Measurements from ENCODE around the gene GALE. TPM values are rescaled to one million over a fixed set of nuclear protein-coding genes. Genes with fewer than 3 reads are reported as not detected.

GALE gene
- total RNA-seq (2012; rRNA removed) (28.3 and 31.7 TPM in 2 replicates), polyA plus RNA-seq (2012; rRNA removed) (39.9 and 44.5 TPM in 2 replicates), Bru-seq, nascent RNA (percentile 49 among the genes with signal in this experiment), BruChase-seq, experiment 1, labeled RNA remaining after a 6-hour chase (percentile 60 among the genes with signal in this experiment), BruChase-seq, experiment 2, labeled RNA remaining after a 2-hour chase (percentile 54 among the genes with signal in this experiment)
- polyA plus RNA-seq (2012; cell fraction: cytosol; rRNA removed) = 35.1 and 46.3 TPM in 2 replicates
- 56.9 and 85.3 TPM in 2 replicates for polyA plus RNA-seq (2012; cell fraction: nucleus; rRNA removed; ENCODE audit: low replicate concordance)
- long read RNA-seq, transcript GALE-201 (12 exons, 1,488 nt) = minor isoform, 7 of 39 reads
- long read RNA-seq, transcript GALE-216 (12 exons, 1,566 nt) = major isoform, 12 of 39 reads
- long read RNA-seq, partial matches to known transcripts = 5 of 39 reads
- long read RNA-seq, other reads (novel, unspliced or antisense) = 15 of 39 reads

DNA sequence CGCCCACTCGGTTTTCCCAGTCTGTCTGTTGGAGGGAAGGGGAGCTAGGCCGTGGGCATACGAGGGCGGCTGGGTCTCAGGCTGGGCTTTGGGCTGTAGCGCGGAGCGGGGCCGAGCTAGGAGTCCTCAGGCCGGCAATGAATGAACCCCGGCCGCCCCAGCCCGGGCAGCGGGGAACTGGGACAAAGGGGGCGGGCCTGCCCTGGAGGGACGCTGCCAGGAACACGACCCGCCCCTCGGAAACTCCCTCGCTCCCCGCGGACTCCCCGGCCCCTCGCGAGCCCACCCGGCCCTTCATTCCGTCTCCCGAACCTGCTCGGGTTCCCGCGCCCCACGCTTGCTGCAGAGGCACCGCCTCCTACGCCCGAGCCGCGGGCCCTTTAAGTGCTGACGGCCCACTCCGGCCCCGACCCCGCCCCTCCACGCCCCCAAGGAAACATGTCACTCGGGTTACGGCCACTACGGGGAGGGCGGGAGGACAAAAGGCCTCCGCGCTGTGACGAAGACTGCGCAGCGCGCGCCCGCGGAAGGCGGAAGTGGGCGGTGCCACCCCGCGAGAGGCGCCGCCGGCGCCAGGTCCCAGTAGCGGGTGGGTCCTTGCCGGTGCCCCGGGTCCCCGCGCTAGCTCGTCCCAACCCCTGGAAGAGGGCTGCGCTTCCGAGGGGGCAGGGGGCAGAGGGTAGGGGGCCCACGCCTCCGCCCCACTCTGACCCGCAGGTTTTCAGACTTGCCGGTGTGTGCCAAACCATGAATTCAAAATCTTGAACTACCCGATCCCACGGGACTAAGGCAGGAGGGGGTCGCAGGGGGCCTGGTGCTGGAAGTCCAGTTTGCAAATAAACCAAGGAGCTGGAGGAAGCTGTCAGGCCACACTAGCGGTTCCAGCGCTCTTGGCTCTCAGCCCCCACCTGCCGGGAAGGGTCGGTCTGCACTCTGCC, at the start of gene GALE:
Gene GALE (minus strand): TSS at position 355 of the 938 bp plus-strand sequence. CDS start 1,747 bp downstream, outside the sequence.
- Histone ChIP-seq H2AK9ac (replicated peaks; ENCODE audit: low read depth, low read length, poor library complexity) (peak within 1 kb of the TSS; percentile 98), H2BK120ac (ENCODE audit: low read depth, low read length) (peak within 1 kb of the TSS; percentile 45), H2BK20ac (ENCODE audit: low read depth, low read length) (no peak within 1 kb of the TSS), H3K4ac (ENCODE audit: low read depth, low read length) (peak within 1 kb of the TSS; percentile 96), H4K20me1 (ENCODE audit: insufficient read depth, low read length) (no peaks in the 10 kb centered on the region), H3K23ac (ENCODE audit: low read depth, low read length) (peak within 1 kb of the TSS; percentile 97), H2BK15ac (ENCODE audit: low read depth, low read length) (peak within 1 kb of the TSS; percentile 74; the same call in 2 of the 3 replicates), H3K9me1 (ENCODE audit: insufficient read depth, low read length) (peaks cover 12% of the 10 kb centered on the region; the same call in 1 of the 2 replicates), H3K9me3 (ENCODE audit: control insufficient read depth, insufficient read depth, low read length) (no peaks in the 10 kb centered on the region), H3K9ac (ENCODE audit: low read depth, low read length) (peak within 1 kb of the TSS; percentile 81), H2AK5ac (ENCODE audit: low read depth, low read length) (peak within 1 kb of the TSS; percentile 91), H4K8ac (ENCODE audit: low read depth in 2 of 2, low read length in 2 of 2) (peak within 1 kb of the TSS; percentile 63 to 96), H3K14ac (replicated peaks; ENCODE audit: low read depth, low read length) (peak within 1 kb of the TSS; percentile 98), H2AFZ (replicated peaks; ENCODE audit: low read length, poor library complexity) (peak within 1 kb of the TSS; percentile 94), H3K36me3 (ENCODE audit: control insufficient read depth, insufficient read depth, low read length) (peaks cover 23% of the 10 kb centered on the region), H4K5ac (ENCODE audit: low read depth, low read length) (peak within 1 kb of the TSS; percentile 51; the same call in 1 of the 2 replicates), H3K4me3 (ENCODE audit: insufficient read depth, low read depth, low read length) (peak within 1 kb of the TSS; percentile 67), H3K4me1 (ENCODE audit: control insufficient read depth, insufficient read depth, low read length) (peaks cover 7% of the 10 kb centered on the region; the same call in 1 of the 2 replicates), H2BK5ac (ENCODE audit: low read depth, low read length, poor library complexity, severe bottlenecking) (peak within 1 kb of the TSS; percentile 82), H3K27me3 (ENCODE audit: control insufficient read depth, insufficient read depth, low read length) (no peaks in the 10 kb centered on the region), H3K18ac (ENCODE audit: low read depth, low read length) (peak within 1 kb of the TSS; percentile 39; the same call in 1 of the 2 replicates), H3K4me2 (ENCODE audit: low read depth, low read length) (peak within 1 kb of the TSS; percentile 98), H4K91ac (ENCODE audit: insufficient read depth, low read depth, low read length) (peak within 1 kb of the TSS; percentile 87), H3K56ac (ENCODE audit: extremely low read depth, insufficient read depth, low read length) (peak within 1 kb of the TSS; percentile 84), H3K27ac (ENCODE audit: insufficient read depth, low read length) (peak within 1 kb of the TSS; percentile 75), H3K79me1 (ENCODE audit: low read depth in 1 of 2, low read length in 2 of 2) (peaks cover 17 to 37% of the 10 kb centered on the region in 2 experiments)
- 0% methylated on average over 36 of the region's 82 CpGs; no CpG with 5 or more reads in 1 of the 2 experiments for WGBS, 2 experiments (ENCODE audit: extremely low coverage in 2 of 2, insufficient read length in 1 of 2)
- dilution Hi-C loops (cut with HindIII; ENCODE audit: low sequenced_read_pairs, unreplicated experiment) = no loop called here
- BruUV-seq (replicated peaks) = no TSS peak
- peak; percentile 92 for DNase-seq
- intact Hi-C loops (cut with micrococcal nuclease) = no loop called here
- POLR2A ChIA-PET (ENCODE audit: unreplicated experiment) = no interaction called here
- peak; percentile 92 for ATAC-seq (ENCODE audit: low read depth)
- in situ Hi-C loops (cut with MboI; ENCODE audit: low sequenced_read_pairs) = no loop called here
- CTCF ChIA-PET = no interaction called here
- TF ChIP-seq BHLHE40 (IDR thresholded peaks at IDR 0.05; ENCODE audit: low read depth, low read length) (no peak), MAZ (IDR thresholded peaks at IDR 0.05; ENCODE audit: borderline replicate concordance, low read depth, low read length) (peak; percentile 82; the same call in 1 of the 2 replicates), MXI1 (IDR thresholded peaks at IDR 0.05; ENCODE audit: borderline replicate concordance, low read depth, low read length) (0 out of 2 replicates have a peak, but pooled peaks have one; percentile 45), CTCF (conservative IDR thresholded peaks at IDR 0.05; ENCODE audit: low read depth, low read length) (no peak), SMC3 (IDR thresholded peaks at IDR 0.05; ENCODE audit: low read depth, low read length) (no peak), CHD1 (IDR thresholded peaks at IDR 0.05; ENCODE audit: low read depth, low read length) (no peak), CEBPB (IDR thresholded peaks at IDR 0.05; ENCODE audit: low read depth, low read length) (no peak), MAFK (IDR thresholded peaks at IDR 0.05; ENCODE audit: low read depth, low read length) (no peak), RCOR1 (IDR thresholded peaks at IDR 0.05; ENCODE audit: insufficient replicate concordance, low read length) (no peak), RFX5 (IDR thresholded peaks at IDR 0.05; ENCODE audit: low read depth, low read length) (no peak)
- TF ChIP-seq, protein P1, sequence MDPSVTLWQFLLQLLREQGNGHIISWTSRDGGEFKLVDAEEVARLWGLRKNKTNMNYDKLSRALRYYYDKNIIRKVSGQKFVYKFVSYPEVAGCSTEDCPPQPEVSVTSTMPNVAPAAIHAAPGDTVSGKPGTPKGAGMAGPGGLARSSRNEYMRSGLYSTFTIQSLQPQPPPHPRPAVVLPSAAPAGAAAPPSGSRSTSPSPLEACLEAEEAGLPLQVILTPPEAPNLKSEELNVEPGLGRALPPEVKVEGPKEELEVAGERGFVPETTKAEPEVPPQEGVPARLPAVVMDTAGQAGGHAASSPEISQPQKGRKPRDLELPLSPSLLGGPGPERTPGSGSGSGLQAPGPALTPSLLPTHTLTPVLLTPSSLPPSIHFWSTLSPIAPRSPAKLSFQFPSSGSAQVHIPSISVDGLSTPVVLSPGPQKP (IDR thresholded peaks at IDR 0.05; ENCODE audit: borderline replicate concordance, low read depth, low read length) = no peak

Measured in IMR-90 (cell line).